ENCODE measurements around the gene FPGS. TPM values are rescaled to one million over a fixed set of nuclear protein-coding genes. Genes with fewer than 3 reads are reported as not detected.

The FPGS gene
- total RNA-seq, 1 donor from 2014 or later: 39.7 TPM

GRCh38 chr9:127810378-127811187 lies 7.9 kb downstream of the FPGS start:
- no peak for DNase-seq (ENCODE audit: low read depth in 2 of 2)

GRCh38 chr9:127812011-127812410 lies 9.3 kb downstream of the FPGS start:
- DNase-seq (ENCODE audit: low read depth in 2 of 2): no peak

GRCh38 chr9:127812936-127813675 lies 10.4 kb downstream of the FPGS start:
- no peak for DNase-seq (ENCODE audit: low read depth in 2 of 2)

- peak; percentile 67 to 74 for DNase-seq (ENCODE audit: low read depth in 2 of 2)
Measured at GRCh38 chr9:127813686-127814226, 11.1 kb downstream of the FPGS start.

- DNase-seq (ENCODE audit: low read depth in 2 of 2): no peak
Measured at GRCh38 chr9:127814619-127815511, 12.2 kb downstream of the FPGS start.

- no peak for DNase-seq (ENCODE audit: low read depth in 2 of 2)
Measured at GRCh38 chr9:127815512-127816361, 13.1 kb downstream of the FPGS start.

- no peak for DNase-seq (ENCODE audit: low read depth in 2 of 2)
Measured at GRCh38 chr9:127816362-127816725, 13.7 kb downstream of the FPGS start.

- DNase-seq (ENCODE audit: low read depth in 2 of 2): no peak
Measured at GRCh38 chr9:127816728-127817127, 14.0 kb downstream of the FPGS start.

- DNase-seq (ENCODE audit: low read depth in 2 of 2): no peak
Measured at GRCh38 chr9:127817881-127818434, 15.3 kb downstream of the FPGS start.

- DNase-seq (ENCODE audit: low read depth in 2 of 2): no peak
Measured at GRCh38 chr9:127818574-127818973, 15.9 kb downstream of the FPGS start.

- no peak for DNase-seq (ENCODE audit: low read depth in 2 of 2)
Measured at GRCh38 chr9:127822108-127822507, 19.4 kb downstream of the FPGS start.

GRCh38 chr9:127825319-127826051 lies 22.8 kb downstream of the FPGS start:
- peak; percentile 41 to 58 for DNase-seq (ENCODE audit: low read depth in 2 of 2)

GRCh38 chr9:127826253-127826913 lies 23.7 kb downstream of the FPGS start:
- peak in 1 of 2 donors; percentile 22 for DNase-seq (ENCODE audit: low read depth in 2 of 2)

- DNase-seq (ENCODE audit: low read depth in 2 of 2): peak; percentile 78 to 81
Measured at GRCh38 chr9:127828262-127829031, 25.8 kb downstream of the FPGS start.

- peak in 1 of 2 donors; percentile 2 for DNase-seq (ENCODE audit: low read depth in 2 of 2)
Measured at GRCh38 chr9:127829205-127829906, 26.7 kb downstream of the FPGS start.

- no peak for DNase-seq (ENCODE audit: low read depth in 2 of 2)
Measured at GRCh38 chr9:127832248-127832647, 29.6 kb downstream of the FPGS start.

- DNase-seq (ENCODE audit: low read depth in 2 of 2): peak in 1 of 2 donors; percentile 1
Measured at GRCh38 chr9:127833555-127833954, 30.9 kb downstream of the FPGS start.
